Right lobe of liver (tissue), 4 donors: ENCODE results near the gene RADX.

ENCODE experiments used
- CTCF ChIP-seq, 4 donors: fragments of 200-600 bp in 3 of 4; fragments of 450-650 bp in 1 of 4; IDR thresholded peaks; one replicate each; pipeline versions ENCODE4 v1.5.1 to v1.8.0; 2016 to 2022; ENCODE audit warnings: antibody characterized with exemption in 4 of 4, mild to moderate bottlenecking in 2 of 4
- POLR2A ChIP-seq: fragments of 450-650 bp; IDR thresholded peaks from one replicate; pipeline ENCODE4 v1.6.1; 2017; ENCODE audit warnings: antibody characterized with exemption, mild to moderate bottlenecking
- donor health status: DM: no; HTN: no; CAD: no.
- donor health status: DM: no; HTN: no; CAD: no.
- donor health status: DM: no; HTN: yes; CAD: no.

GRCh38 chrX:106608016-106608415 is 3.8 kb upstream of the RADX start:
- TF ChIP-seq CTCF (IDR thresholded peaks at IDR 0.05) (no peak), POLR2A (no peak)
